Liver (tissue), 9 donors: ENCODE data around the gene GALC. TPM values are rescaled to one million over a fixed set of nuclear protein-coding genes. Genes with fewer than 3 reads are reported as not detected.

ENCODE experiments used
- DNase-seq: peaks from one replicate; pipeline ENCODE4 v3.0.0-alpha.2; 2017; ENCODE audit warnings: low spot score
- H3K27ac ChIP-seq, 2 donors: one replicate each; pipeline ENCODE4 v1.7.0; 2013; ENCODE audit warnings: inconsistent platforms in 2 of 2, low read length in 2 of 2, control low read depth in 1 of 2, low read depth in 1 of 2, mild to moderate bottlenecking in 1 of 2
- H3K27me3 ChIP-seq, 4 donors: one replicate each; pipeline versions ENCODE4 v1.6.1 to v1.7.0; 2013; ENCODE audit warnings: low read length in 3 of 4, inconsistent platforms in 1 of 4, mild to moderate bottlenecking in 1 of 4, moderate library complexity in 1 of 4; ENCODE audit not compliant: control insufficient read depth in 4 of 4, insufficient read depth in 4 of 4
- H3K36me3 ChIP-seq, 4 donors: one replicate each; pipeline versions ENCODE4 v1.6.1 to v1.7.0; 2013; ENCODE audit warnings: low read length in 3 of 4, mild to moderate bottlenecking in 3 of 4, low read depth in 1 of 4, moderate library complexity in 1 of 4; ENCODE audit not compliant: control insufficient read depth in 4 of 4, insufficient read depth in 3 of 4
- H3K4me1 ChIP-seq, 4 donors: one replicate each; pipeline versions ENCODE4 v1.6.1 to v1.7.0; 2013; ENCODE audit warnings: low read length in 3 of 4, mild to moderate bottlenecking in 3 of 4, moderate library complexity in 1 of 4; ENCODE audit not compliant: control insufficient read depth in 4 of 4, insufficient read depth in 4 of 4
- H3K4me3 ChIP-seq, 3 donors: one replicate each; pipeline versions ENCODE4 v1.6.1 to v1.7.0; 2013; ENCODE audit warnings: low read length in 3 of 3, control low read depth in 1 of 3, low read depth in 1 of 3, mild to moderate bottlenecking in 1 of 3
- H3K9ac ChIP-seq, 2 donors: one replicate each; pipeline ENCODE4 v1.7.0; 2013; ENCODE audit warnings: low read length in 2 of 2, mild to moderate bottlenecking in 2 of 2, moderate library complexity in 2 of 2, control low read depth in 1 of 2, low read depth in 1 of 2
- H3K9me3 ChIP-seq, 4 donors: one replicate each; pipeline versions ENCODE4 v1.6.1 to v1.7.0; 2013; ENCODE audit warnings: low read length in 3 of 4; ENCODE audit not compliant: control insufficient read depth in 4 of 4
- EGR1 ChIP-seq, 2 donors: IDR thresholded peaks; 2 replicates each; pipeline ENCODE4 v1.6.1; 2016 to 2018; ENCODE audit warnings: antibody characterized with exemption in 2 of 2, low read depth in 2 of 2
- FOXA1 ChIP-seq: IDR thresholded peaks from 2 replicates; pipeline ENCODE4 v1.6.1; 2016; ENCODE audit warnings: antibody characterized with exemption
- FOXA2 ChIP-seq: IDR thresholded peaks from 2 replicates; pipeline ENCODE4 v1.6.1; 2016; ENCODE audit warnings: antibody characterized with exemption
- GABPA ChIP-seq, 2 donors: IDR thresholded peaks in 1 of 2; conservative IDR thresholded peaks in 1 of 2; 2 replicates each; pipeline ENCODE4 v1.6.1; 2016; ENCODE audit warnings: antibody characterized with exemption in 2 of 2, mild to moderate bottlenecking in 1 of 2, moderate library complexity in 1 of 2
- HNF4A ChIP-seq, 2 donors: conservative IDR thresholded peaks; 2 replicates each; pipeline ENCODE4 v1.6.1; 2016; ENCODE audit warnings: antibody characterized with exemption in 2 of 2, mild to moderate bottlenecking in 2 of 2
- HNF4G ChIP-seq: IDR thresholded peaks from 2 replicates; pipeline ENCODE4 v1.6.1; 2016; ENCODE audit warnings: antibody characterized with exemption
- JUND ChIP-seq, 2 donors: IDR thresholded peaks; 2 replicates each; pipeline ENCODE4 v1.6.1; 2016; ENCODE audit warnings: antibody characterized with exemption in 2 of 2
- NR2F2 ChIP-seq: IDR thresholded peaks from 2 replicates; pipeline ENCODE4 v1.6.1; 2016; ENCODE audit warnings: antibody characterized with exemption
- RAD21 ChIP-seq, 2 donors: IDR thresholded peaks; 2 replicates each; pipeline ENCODE4 v1.6.1; 2016; ENCODE audit warnings: antibody characterized with exemption in 2 of 2, mild to moderate bottlenecking in 2 of 2
- REST ChIP-seq: IDR thresholded peaks from 2 replicates; pipeline ENCODE4 v1.6.1; 2016; ENCODE audit warnings: antibody characterized with exemption, mild to moderate bottlenecking
- RXRA ChIP-seq, 2 donors: IDR thresholded peaks; 2 replicates each; pipeline ENCODE4 v1.6.1; 2017 to 2018; ENCODE audit warnings: antibody characterized with exemption in 2 of 2, mild to moderate bottlenecking in 1 of 2
- SP1 ChIP-seq: IDR thresholded peaks from 2 replicates; pipeline ENCODE4 v1.6.1; 2018; ENCODE audit warnings: antibody characterized with exemption, mild to moderate bottlenecking
- TAF1 ChIP-seq: conservative IDR thresholded peaks from 2 replicates; pipeline ENCODE4 v1.6.1; 2016; ENCODE audit warnings: antibody characterized with exemption, mild to moderate bottlenecking
- YY1 ChIP-seq: IDR thresholded peaks from 2 replicates; pipeline ENCODE4 v1.6.1; 2016; ENCODE audit warnings: antibody characterized with exemption, mild to moderate bottlenecking
- WGBS: extraction: QIAGEN DNeasy Blood & Tissue Kit; methylation state at CpG from one replicate; pipeline ENCODE4 v1.1.7; 2013; 5-methylcytosine and 5-hydroxymethylcytosine counted together
- polyA plus RNA-seq, 2 donors: library from polyadenylated mRNA; stranded (reverse) in 1 of 2; unstranded in 1 of 2; fragments of 200-250 nt in 1 of 2; fragments of >200 nt in 1 of 2; fragmentation: Nextera tagmentation in 1 of 2; extraction: Ambion mirVana in 1 of 2; gene quantifications; one replicate each; pipeline versions ENCODE4 v1.2.1 to v1.2.3, GENCODE V29; 2013 to 2015
- total RNA-seq, 2 donors: library from RNA; depleted of rRNA; stranded (reverse); fragments of >200 nt; gene quantifications; one replicate each; pipeline ENCODE4 v1.2.3, GENCODE V29; 2014
- TF ChIP-seq, protein P1 (sequence below): fragments of 150-350 bp; IDR thresholded peaks from 2 replicates; pipeline ENCODE4 v1.5.1; 2017; ENCODE audit warnings: improper control_type of control experiment, low read depth, low read length; ENCODE audit not compliant: missing input control
- TF ChIP-seq, protein P2 (sequence below): IDR thresholded peaks from 2 replicates; pipeline ENCODE4 v1.6.1; 2016; ENCODE audit warnings: antibody characterized with exemption
- TF ChIP-seq, protein P3 (sequence below): IDR thresholded peaks from 2 replicates; pipeline ENCODE4 v1.6.1; 2016; ENCODE audit warnings: antibody characterized with exemption
- TF ChIP-seq, protein P4 (sequence below): IDR thresholded peaks from 2 replicates; pipeline ENCODE4 v1.6.1; 2016; ENCODE audit warnings: antibody characterized with exemption
- donor health status: healthy.
- donor health status: healthy.
- donor health status: healthy.
- donor health status: healthy.
- donor health status: healthy.

Gene GALC
- total and polyA plus RNA-seq, 4 donors, result 2.8 to 20.8 (median 12.1) TPM

DNA sequence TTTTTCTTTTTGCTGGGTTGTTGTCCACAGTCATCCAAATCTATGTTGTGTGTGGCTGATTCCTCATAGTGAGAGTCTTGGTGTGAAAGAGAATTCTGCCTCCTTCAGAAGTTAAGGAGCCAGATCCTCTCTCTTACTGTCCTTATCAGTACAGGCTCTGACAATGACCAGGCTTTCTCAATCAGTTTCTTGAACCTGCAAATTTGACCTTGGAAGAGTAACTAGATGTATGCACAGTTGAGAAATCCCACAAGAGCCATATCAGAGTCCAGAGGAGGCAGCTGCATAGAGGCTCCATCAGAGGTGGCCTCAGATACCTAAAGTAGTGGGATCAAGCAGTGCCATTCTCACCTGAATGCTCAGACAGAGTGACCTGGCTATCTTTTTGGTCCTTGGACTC is 5.5 kb upstream of the GALC start:
- Histone ChIP-seq H3K9me3 (no peaks in the 10 kb centered on the region), H3K4me3 (no peak overlapping the region), H3K36me3 (no peaks in the 10 kb centered on the region), H3K27ac (no peak overlapping the region), H3K27me3 (no peaks in the 10 kb centered on the region), H3K9ac (no peak overlapping the region), H3K4me1 (peaks cover 0 to under 1% (median 0%) of the 10 kb centered on the region in 4 donors)
- TF ChIP-seq, protein P1, sequence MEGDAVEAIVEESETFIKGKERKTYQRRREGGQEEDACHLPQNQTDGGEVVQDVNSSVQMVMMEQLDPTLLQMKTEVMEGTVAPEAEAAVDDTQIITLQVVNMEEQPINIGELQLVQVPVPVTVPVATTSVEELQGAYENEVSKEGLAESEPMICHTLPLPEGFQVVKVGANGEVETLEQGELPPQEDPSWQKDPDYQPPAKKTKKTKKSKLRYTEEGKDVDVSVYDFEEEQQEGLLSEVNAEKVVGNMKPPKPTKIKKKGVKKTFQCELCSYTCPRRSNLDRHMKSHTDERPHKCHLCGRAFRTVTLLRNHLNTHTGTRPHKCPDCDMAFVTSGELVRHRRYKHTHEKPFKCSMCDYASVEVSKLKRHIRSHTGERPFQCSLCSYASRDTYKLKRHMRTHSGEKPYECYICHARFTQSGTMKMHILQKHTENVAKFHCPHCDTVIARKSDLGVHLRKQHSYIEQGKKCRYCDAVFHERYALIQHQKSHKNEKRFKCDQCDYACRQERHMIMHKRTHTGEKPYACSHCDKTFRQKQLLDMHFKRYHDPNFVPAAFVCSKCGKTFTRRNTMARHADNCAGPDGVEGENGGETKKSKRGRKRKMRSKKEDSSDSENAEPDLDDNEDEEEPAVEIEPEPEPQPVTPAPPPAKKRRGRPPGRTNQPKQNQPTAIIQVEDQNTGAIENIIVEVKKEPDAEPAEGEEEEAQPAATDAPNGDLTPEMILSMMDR, result no peak
- TF ChIP-seq JUND (IDR thresholded peaks at IDR 0.05), result no peak
- no peak for TF ChIP-seq YY1
- no peak for TF ChIP-seq REST
- TF ChIP-seq FOXA2, result no peak
- no peak for TF ChIP-seq HNF4G
- no peak for TF ChIP-seq HNF4A (conservative IDR thresholded peaks at IDR 0.05)
- TF ChIP-seq TAF1, result no peak
- TF ChIP-seq, protein P2, sequence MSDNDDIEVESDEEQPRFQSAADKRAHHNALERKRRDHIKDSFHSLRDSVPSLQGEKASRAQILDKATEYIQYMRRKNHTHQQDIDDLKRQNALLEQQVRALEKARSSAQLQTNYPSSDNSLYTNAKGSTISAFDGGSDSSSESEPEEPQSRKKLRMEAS, result no peak
- no peak for TF ChIP-seq NR2F2
- TF ChIP-seq EGR1 (IDR thresholded peaks at IDR 0.05; ENCODE audit: low read depth in 2 of 2), result no peak
- TF ChIP-seq, protein P3, sequence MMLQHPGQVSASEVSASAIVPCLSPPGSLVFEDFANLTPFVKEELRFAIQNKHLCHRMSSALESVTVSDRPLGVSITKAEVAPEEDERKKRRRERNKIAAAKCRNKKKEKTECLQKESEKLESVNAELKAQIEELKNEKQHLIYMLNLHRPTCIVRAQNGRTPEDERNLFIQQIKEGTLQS, result no peak
- TF ChIP-seq SP1, result no peak
- no peak for TF ChIP-seq RAD21 (IDR thresholded peaks at IDR 0.05)
- TF ChIP-seq, protein P4, sequence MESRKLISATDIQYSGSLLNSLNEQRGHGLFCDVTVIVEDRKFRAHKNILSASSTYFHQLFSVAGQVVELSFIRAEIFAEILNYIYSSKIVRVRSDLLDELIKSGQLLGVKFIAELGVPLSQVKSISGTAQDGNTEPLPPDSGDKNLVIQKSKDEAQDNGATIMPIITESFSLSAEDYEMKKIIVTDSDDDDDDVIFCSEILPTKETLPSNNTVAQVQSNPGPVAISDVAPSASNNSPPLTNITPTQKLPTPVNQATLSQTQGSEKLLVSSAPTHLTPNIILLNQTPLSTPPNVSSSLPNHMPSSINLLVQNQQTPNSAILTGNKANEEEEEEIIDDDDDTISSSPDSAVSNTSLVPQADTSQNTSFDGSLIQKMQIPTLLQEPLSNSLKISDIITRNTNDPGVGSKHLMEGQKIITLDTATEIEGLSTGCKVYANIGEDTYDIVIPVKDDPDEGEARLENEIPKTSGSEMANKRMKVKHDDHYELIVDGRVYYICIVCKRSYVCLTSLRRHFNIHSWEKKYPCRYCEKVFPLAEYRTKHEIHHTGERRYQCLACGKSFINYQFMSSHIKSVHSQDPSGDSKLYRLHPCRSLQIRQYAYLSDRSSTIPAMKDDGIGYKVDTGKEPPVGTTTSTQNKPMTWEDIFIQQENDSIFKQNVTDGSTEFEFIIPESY, result no peak
- no peak for TF ChIP-seq GABPA (IDR thresholded peaks at IDR 0.05 in 1 of 2, conservative IDR thresholded peaks at IDR 0.05 in 1 of 2)
- TF ChIP-seq FOXA1, result no peak
- no peak for DNase-seq

GRCh38 chr14:87996291-87996592 is 3.3 kb upstream of the GALC start:
- no peaks in the 10 kb centered on the region for H3K9me3 ChIP-seq
- no peak overlapping the region for H3K27ac ChIP-seq
- H3K4me1 ChIP-seq, result peaks cover 0 to 6% (median 1%) of the 10 kb centered on the region in 4 donors
- no peaks in the 10 kb centered on the region for H3K36me3 ChIP-seq
- H3K27me3 ChIP-seq, result no peaks in the 10 kb centered on the region
- WGBS, result 44% methylated on average over 1 of the region's 1 CpG
- H3K4me3 ChIP-seq, result no peak overlapping the region
- no peak for DNase-seq
- H3K9ac ChIP-seq, result no peak overlapping the region
- TF ChIP-seq FOXA2 (no peak), HNF4A (conservative IDR thresholded peaks at IDR 0.05) (no peak), YY1 (no peak), GABPA (IDR thresholded peaks at IDR 0.05 in 1 of 2, conservative IDR thresholded peaks at IDR 0.05 in 1 of 2) (no peak), RXRA (IDR thresholded peaks at IDR 0.05) (no peak), JUND (IDR thresholded peaks at IDR 0.05) (no peak), SP1 (no peak), HNF4G (no peak), NR2F2 (no peak)
- TF ChIP-seq, protein P1, result no peak
- TF ChIP-seq, protein P2, result no peak
- TF ChIP-seq, protein P3, result no peak
- TF ChIP-seq, protein P4, result no peak
